Stimulated activated CD8-positive, alpha-beta memory T cell treated with anti-CD3 and anti-CD28 coated beads, Interleukin-12 subunit alpha, Interleukin-12 subunit beta, amount 100 ng/mL, for 4 hours (primary cell): ENCODE results near the gene SH2D4B.

Experiments
- DNase-seq: peaks from one replicate; pipeline ENCODE4 v3.0.0-alpha.2; 2020; ENCODE audit warnings: low read depth

Gene SH2D4B

GRCh38 chr10:80690434-80690833 is 152.7 kb downstream of the SH2D4B start:
- no peak for DNase-seq

GRCh38 chr10:80691441-80691840 is 153.7 kb downstream of the SH2D4B start:
- no peak for DNase-seq

- DNase-seq = no peak
Observed at GRCh38 chr10:80693565-80693964, 155.9 kb downstream of the SH2D4B start.

GRCh38 chr10:80694930-80695329 is 157.2 kb downstream of the SH2D4B start:
- no peak for DNase-seq
